HepG2 (cell line): ENCODE results near the gene RHBDL3. TPM values are rescaled to one million over a fixed set of nuclear protein-coding genes. Genes with fewer than 3 reads are reported as not detected.

Experiments used
- AKAP8 ChIP-seq: sonication (generic); formaldehyde crosslinking; IDR thresholded peaks from 2 replicates; pipeline ENCODE4 v1.5.1; 2020; ENCODE audit warnings: mild to moderate bottlenecking, missing genetic modification reagents
- CENPX ChIP-seq: sonication (generic); formaldehyde crosslinking; IDR thresholded peaks from 2 replicates; pipeline ENCODE4 v1.9.0; 2021; ENCODE audit warnings: mild to moderate bottlenecking, missing genetic modification reagents, moderate library complexity
- GABPA ChIP-seq, 2 experiments: IDR thresholded peaks; 2 replicates each; pipeline ENCODE4 v1.6.1; 2011 to 2016; ENCODE audit warnings: low read depth in 2 of 2, low read length in 1 of 2, missing biosample characterization in 1 of 2, missing genetic modification characterization in 1 of 2
- GATAD1 ChIP-seq: IDR thresholded peaks from 2 replicates; pipeline ENCODE4 v1.6.1; 2016; ENCODE audit warnings: missing genetic modification reagents, missing compliant biosample characterization
- HNF1A ChIP-seq, 2 experiments: sonication (generic) in 1 of 2; formaldehyde crosslinking in 1 of 2; IDR thresholded peaks; 2 replicates each; pipeline versions ENCODE4 v1.4.0 to v1.6.1; 2016 to 2020; ENCODE audit warnings: borderline replicate concordance in 1 of 2, low read depth in 1 of 2, mild to moderate bottlenecking in 1 of 2, missing genetic modification reagents in 1 of 2
- HNF1B ChIP-seq: sonication (generic); formaldehyde crosslinking; IDR thresholded peaks from 2 replicates; pipeline ENCODE4 v1.5.1; 2020; ENCODE audit warnings: mild to moderate bottlenecking, moderate library complexity, missing genetic modification reagents
- HOXA5 ChIP-seq: sonication (generic); formaldehyde crosslinking; IDR thresholded peaks from 2 replicates; pipeline ENCODE4 v1.4.0; 2020; ENCODE audit warnings: missing genetic modification reagents
- KDM4B ChIP-seq: sonication (generic); formaldehyde crosslinking; IDR thresholded peaks from 2 replicates; pipeline ENCODE4 v1.4.0; 2020; ENCODE audit warnings: missing genetic modification reagents
- MEIS1 ChIP-seq: sonication (generic); formaldehyde crosslinking; IDR thresholded peaks from 2 replicates; pipeline ENCODE4 v1.9.0; 2021; ENCODE audit warnings: mild to moderate bottlenecking, missing genetic modification reagents, moderate library complexity, borderline replicate concordance
- MIER3 ChIP-seq: IDR thresholded peaks from 2 replicates; pipeline ENCODE4 v1.6.1; 2016; ENCODE audit warnings: missing compliant biosample characterization, borderline replicate concordance
- MTF1 ChIP-seq: sonication (generic); formaldehyde crosslinking; IDR thresholded peaks from 2 replicates; pipeline ENCODE4 v1.5.0; 2020; ENCODE audit warnings: missing genetic modification reagents
- NR3C1 ChIP-seq: sonication (generic); formaldehyde crosslinking; IDR thresholded peaks from 2 replicates; pipeline ENCODE4 v1.4.0; 2020; ENCODE audit warnings: missing genetic modification reagents
- RAD51 ChIP-seq: fragments of 450-650 bp; IDR thresholded peaks from 2 replicates; pipeline ENCODE4 v1.6.1; 2016; ENCODE audit warnings: borderline replicate concordance
- SALL2 ChIP-seq: sonication (generic); formaldehyde crosslinking; IDR thresholded peaks from 2 replicates; pipeline ENCODE4 v1.8.1; 2023; ENCODE audit warnings: mild to moderate bottlenecking, missing genetic modification reagents, inconsistent platforms
- STAT6 ChIP-seq: sonication (generic); formaldehyde crosslinking; IDR thresholded peaks from 2 replicates; pipeline ENCODE4 v1.4.0; 2020; ENCODE audit warnings: missing genetic modification reagents, mild to moderate bottlenecking, borderline replicate concordance
- ZNF17 ChIP-seq: sonication (generic); formaldehyde crosslinking; IDR thresholded peaks from 2 replicates; pipeline ENCODE4 v1.5.0; 2020; ENCODE audit warnings: mild to moderate bottlenecking, missing genetic modification reagents
- ZNF383 ChIP-seq: sonication (generic); formaldehyde crosslinking; IDR thresholded peaks from 2 replicates; pipeline ENCODE4 v1.4.0; 2020; ENCODE audit warnings: missing genetic modification reagents, mild to moderate bottlenecking, borderline replicate concordance
- ZNF460 ChIP-seq: sonication (generic); formaldehyde crosslinking; IDR thresholded peaks from 2 replicates; pipeline ENCODE4 v1.5.1; 2020; ENCODE audit warnings: missing genetic modification reagents, mild to moderate bottlenecking, borderline replicate concordance
- ZNF589 ChIP-seq: sonication (generic); formaldehyde crosslinking; conservative IDR thresholded peaks from 2 replicates; pipeline ENCODE4 v1.8.0; 2022; ENCODE audit warnings: mild to moderate bottlenecking, moderate library complexity, missing genetic modification reagents
- ZNF598 ChIP-seq: sonication (generic); formaldehyde crosslinking; IDR thresholded peaks from 2 replicates; pipeline ENCODE4 v1.5.1; 2020; ENCODE audit warnings: mild to moderate bottlenecking, missing genetic modification reagents, borderline replicate concordance
- ZNF652 ChIP-seq: IDR thresholded peaks from 2 replicates; pipeline ENCODE4 v1.6.1; 2016; ENCODE audit warnings: low read depth, borderline replicate concordance
- polyA plus RNA-seq, 8 experiments: library from polyadenylated mRNA; depleted of rRNA in 3 of 8; stranded (reverse) in 7 of 8; unstranded in 1 of 8; fragments of >200 nt; fragmentation: Illumina TruSeq in 4 of 8; extraction: Trizol in 4 of 8; gene quantifications; 2 replicates each; pipeline versions ENCODE4 v1.2.1 to v1.2.3, GENCODE V29; 2011 to 2016; ENCODE audit warnings: low read depth in 4 of 8, missing spikeins in 1 of 8, mixed read lengths in 1 of 8; ENCODE audit not compliant: insufficient read depth in 1 of 8
- total RNA-seq, 5 experiments: library from RNA; depleted of rRNA; stranded (reverse); fragments of >200 nt; fragmentation: Illumina TruSeq; extraction: Trizol; gene quantifications; 2 replicates each; pipeline ENCODE4 v1.2.3, GENCODE V29; 2016; ENCODE audit warnings: low read depth in 1 of 5

Gene RHBDL3
- total and polyA plus RNA-seq, 2 of the 13 experiments (the other 11 are each of a cell fraction or from before 2014, with no cell fraction given), result 0.09 TPM; not detected in 1

- TF ChIP-seq ZNF460 (CRISPR knock-in tag) (no peak), CENPX (CRISPR knock-in tag) (no peak), SALL2 (CRISPR knock-in tag) (0 out of 2 replicates have a peak, but pooled peaks have one; percentile 24), ZNF598 (no peak), GATAD1 (CRISPR knock-in tag) (peak; percentile 43; the same call in 1 of the 2 replicates), ZNF652 (CRISPR knock-in tag) (no peak), GABPA (IDR thresholded peaks at IDR 0.05; ENCODE audit: low read depth, low read length) (no peak), GABPA (CRISPR knock-in tag; IDR thresholded peaks at IDR 0.05; ENCODE audit: low read depth) (no peak), KDM4B (CRISPR knock-in tag) (no peak), HOXA5 (CRISPR knock-in tag) (no peak), ZNF589 (CRISPR knock-in tag) (no peak), NR3C1 (CRISPR knock-in tag) (no peak), MEIS1 (no peak), ZNF17 (CRISPR knock-in tag) (no peak), HNF1A (IDR thresholded peaks at IDR 0.05; ENCODE audit: low read depth) (no peak), HNF1A (CRISPR knock-in tag; IDR thresholded peaks at IDR 0.05; ENCODE audit: borderline replicate concordance) (peak; percentile 64; the same call in 1 of the 2 replicates), MTF1 (CRISPR knock-in tag) (no peak), RAD51 (no peak), MIER3 (no peak), STAT6 (CRISPR knock-in tag) (0 out of 2 replicates have a peak, but pooled peaks have one; percentile 64), AKAP8 (CRISPR knock-in tag) (no peak), HNF1B (CRISPR knock-in tag) (peak; percentile 64), ZNF383 (CRISPR knock-in tag) (no peak)
Measured at GRCh38 chr17:32302860-32303649, 37.4 kb downstream of the RHBDL3 start (continued).
